Astrocyte (in vitro differentiated cells and primary cell): ENCODE results near the gene CNTNAP2. TPM values are rescaled to one million over a fixed set of nuclear protein-coding genes. Genes with fewer than 3 reads are reported as not detected.

Experiments used
- DNase-seq: peaks from one replicate; pipeline ENCODE4 v3.0.0-alpha.2; 2010; ENCODE audit warnings: low read depth
- FAIRE-seq: peaks from 2 replicates; lab custom pipeline; 2011; peaks lifted over from hg19 to GRCh38; lab: Jason Lieb, UNC
- H2AFZ ChIP-seq: 2 replicates; pipeline ENCODE4 v1.6.0; 2012; ENCODE audit warnings: low read depth, low read length, inconsistent platforms
- H3K27ac ChIP-seq: 2 replicates; pipeline ENCODE4 v1.5.1; 2011; ENCODE audit warnings: low read depth, low read length, inconsistent platforms
- H3K27me3 ChIP-seq: 2 replicates; pipeline ENCODE4 v1.6.0; 2011; ENCODE audit warnings: low read length, inconsistent platforms; ENCODE audit not compliant: insufficient read depth
- H3K36me3 ChIP-seq: 2 replicates; pipeline ENCODE4 v1.5.1; 2011; ENCODE audit warnings: low read length, inconsistent platforms; ENCODE audit not compliant: insufficient read depth
- H3K4me1 ChIP-seq: 2 replicates; pipeline ENCODE4 v1.5.1; 2011; ENCODE audit warnings: low read length, inconsistent platforms; ENCODE audit not compliant: insufficient read depth
- H3K4me2 ChIP-seq: 2 replicates; pipeline ENCODE4 v1.6.0; 2012; ENCODE audit warnings: low read length, inconsistent platforms
- H3K4me3 ChIP-seq: 2 replicates; pipeline ENCODE4 v1.5.1; 2011; ENCODE audit warnings: low read depth, mild to moderate bottlenecking, low read length, inconsistent platforms; ENCODE audit not compliant: insufficient read depth
- H3K79me2 ChIP-seq: 2 replicates; pipeline ENCODE4 v1.6.0; 2012; ENCODE audit warnings: mild to moderate bottlenecking, low read length, inconsistent platforms; ENCODE audit not compliant: insufficient read depth
- H3K9ac ChIP-seq: 2 replicates; pipeline ENCODE4 v1.6.0; 2012; ENCODE audit warnings: mild to moderate bottlenecking, low read length, inconsistent platforms
- H3K9me3 ChIP-seq: 2 replicates; pipeline ENCODE4 v1.5.1; 2012; ENCODE audit warnings: low read depth, mild to moderate bottlenecking, low read length, inconsistent platforms; ENCODE audit not compliant: insufficient read depth
- H4K20me1 ChIP-seq: 2 replicates; pipeline ENCODE4 v1.6.0; 2012; ENCODE audit warnings: low read length, inconsistent platforms; ENCODE audit not compliant: insufficient read depth
- H3K27ac Mint-ChIP-seq: one replicate; pipeline ENCODE4 v1.8.0; 2021; ENCODE audit warnings: mild to moderate bottlenecking, mixed read lengths; ENCODE audit not compliant: unreplicated experiment
- H3K27me3 Mint-ChIP-seq: one replicate; pipeline ENCODE4 v1.8.0; 2021; ENCODE audit warnings: low read depth, mixed read lengths; ENCODE audit not compliant: unreplicated experiment
- H3K36me3 Mint-ChIP-seq: one replicate; pipeline ENCODE4 v1.8.0; 2021; ENCODE audit warnings: low read depth, mixed read lengths; ENCODE audit not compliant: unreplicated experiment
- H3K4me1 Mint-ChIP-seq: one replicate; pipeline ENCODE4 v1.8.0; 2021; ENCODE audit warnings: low read depth, mixed read lengths; ENCODE audit not compliant: unreplicated experiment
- H3K4me3 Mint-ChIP-seq: one replicate; pipeline ENCODE4 v1.8.0; 2021; ENCODE audit warnings: mild to moderate bottlenecking, moderate library complexity, mixed read lengths; ENCODE audit not compliant: unreplicated experiment
- H3K9me3 Mint-ChIP-seq: one replicate; pipeline ENCODE4 v1.8.0; 2021; ENCODE audit warnings: mild to moderate bottlenecking, mixed read lengths; ENCODE audit not compliant: unreplicated experiment
- CTCF ChIP-seq: IDR thresholded peaks from 2 replicates; pipeline ENCODE4 v1.5.1; 2011; ENCODE audit warnings: low read depth, mild to moderate bottlenecking, inconsistent platforms, low read length, moderate library complexity; ENCODE audit not compliant: insufficient read depth
- EZH2 ChIP-seq: IDR thresholded peaks from 2 replicates; pipeline ENCODE4 v1.6.1; 2012; ENCODE audit warnings: mild to moderate bottlenecking, low read length, inconsistent platforms; ENCODE audit not compliant: insufficient read depth
- total RNA-seq: library from RNA; stranded (reverse); gene quantifications from 2 replicates; pipeline ENCODE4 v1.2.1, GENCODE V29; 2021

CNTNAP2 gene
- total RNA-seq, 1 donor from 2014 or later = 20.0 TPM

- Histone ChIP-seq H3K27me3 (no peaks in the 10 kb centered on the region), H3K79me2 (no peaks in the 10 kb centered on the region), H3K36me3 (no peaks in the 10 kb centered on the region), H2AFZ (no peak overlapping the region), H3K4me1 (no peaks in the 10 kb centered on the region), H3K4me3 (no peak overlapping the region), H3K4me2 (no peak overlapping the region), H4K20me1 (no peaks in the 10 kb centered on the region), H3K9ac (no peak overlapping the region), H3K9me3 (no peaks in the 10 kb centered on the region), H3K27ac (no peak overlapping the region)
- Mint-ChIP-seq H3K27me3 (no peaks in the 10 kb centered on the region), H3K36me3 (no peaks in the 10 kb centered on the region), H3K27ac (no peak overlapping the region), H3K4me1 (no peaks in the 10 kb centered on the region), H3K4me3 (no peak overlapping the region), H3K9me3 (no peaks in the 10 kb centered on the region)
- DNase-seq (no peak), FAIRE-seq (no peak)
- no peak for TF ChIP-seq CTCF
- no peak for TF ChIP-seq EZH2
Observed at GRCh38 chr7:148026713-148027112, 1910.1 kb downstream of the CNTNAP2 start.

GRCh38 chr7:148028165-148028564 is 1911.6 kb downstream of the CNTNAP2 start:
- TF ChIP-seq CTCF (no peak), EZH2 (no peak)
- Mint-ChIP-seq H3K4me1 (no peaks in the 10 kb centered on the region), H3K9me3 (peaks cover 4% of the 10 kb centered on the region), H3K27ac (no peak overlapping the region), H3K36me3 (no peaks in the 10 kb centered on the region), H3K27me3 (peaks cover 9% of the 10 kb centered on the region), H3K4me3 (no peak overlapping the region)
- Histone ChIP-seq H3K79me2 (no peaks in the 10 kb centered on the region), H2AFZ (no peak overlapping the region), H3K4me3 (no peak overlapping the region), H3K4me2 (no peak overlapping the region), H3K9ac (no peak overlapping the region), H3K36me3 (no peaks in the 10 kb centered on the region), H4K20me1 (no peaks in the 10 kb centered on the region), H3K27me3 (no peaks in the 10 kb centered on the region), H3K27ac (no peak overlapping the region), H3K4me1 (no peaks in the 10 kb centered on the region), H3K9me3 (no peaks in the 10 kb centered on the region)
- DNase-seq = no peak
- no peak for FAIRE-seq

GRCh38 chr7:148031019-148031418 is 1914.4 kb downstream of the CNTNAP2 start:
- Mint-ChIP-seq H3K27ac (no peak overlapping the region), H3K27me3 (peaks cover 9% of the 10 kb centered on the region), H3K36me3 (no peaks in the 10 kb centered on the region), H3K9me3 (peaks cover 4% of the 10 kb centered on the region), H3K4me1 (no peaks in the 10 kb centered on the region), H3K4me3 (no peak overlapping the region)
- Histone ChIP-seq H2AFZ (no peak overlapping the region), H3K4me2 (no peak overlapping the region), H3K4me3 (no peak overlapping the region), H3K4me1 (no peaks in the 10 kb centered on the region), H3K79me2 (no peaks in the 10 kb centered on the region), H3K9ac (no peak overlapping the region), H4K20me1 (no peaks in the 10 kb centered on the region), H3K27ac (no peak overlapping the region), H3K27me3 (no peaks in the 10 kb centered on the region), H3K36me3 (no peaks in the 10 kb centered on the region), H3K9me3 (no peaks in the 10 kb centered on the region)
- no peak for DNase-seq
- FAIRE-seq = no peak
- TF ChIP-seq CTCF (no peak), EZH2 (no peak)
